GM10847 (cell line): Measurements from ENCODE around the gene GPRC5C.

Experiments used
- POLR2A ChIP-seq: IDR thresholded peaks from 2 replicates; pipeline ENCODE4 v1.6.1; 2011; ENCODE audit not compliant: insufficient read length; ENCODE audit errors: extremely low read depth

The GPRC5C gene

DNA sequence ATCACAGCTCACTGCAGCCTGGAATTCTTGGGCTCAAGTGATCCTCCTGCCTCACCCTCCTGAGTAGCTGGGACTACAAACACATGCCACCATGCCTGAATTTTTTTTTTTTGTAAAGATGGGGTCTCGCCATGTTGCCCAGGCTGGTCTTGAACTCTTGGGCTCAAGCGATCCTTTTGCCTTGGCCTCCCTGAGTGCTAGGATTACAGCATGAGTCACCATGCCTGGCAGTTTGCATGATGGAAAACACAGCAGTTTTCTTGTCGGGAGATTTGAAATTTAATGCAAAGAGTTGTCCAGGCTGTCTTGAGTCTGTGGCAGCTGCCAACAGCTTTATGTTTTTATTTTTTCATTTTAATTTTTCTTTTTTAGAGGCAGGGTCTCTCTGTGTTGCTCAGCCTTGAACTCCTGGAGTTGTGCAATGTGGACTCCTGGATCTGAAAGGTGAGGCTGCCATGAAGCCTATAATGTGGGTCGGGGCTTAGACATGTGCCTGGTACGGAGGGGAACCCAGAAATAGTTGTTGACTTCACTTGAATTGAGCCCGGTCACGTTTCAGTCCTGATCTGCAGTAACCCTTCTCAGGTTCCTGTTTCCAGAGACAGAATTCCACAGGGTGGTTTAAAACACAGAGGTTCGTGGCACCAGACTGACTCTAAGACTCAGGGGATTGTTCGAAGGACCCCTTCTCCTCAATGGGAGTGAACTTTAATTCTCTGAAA, 53.3 kb downstream of the GPRC5C start:
- TF ChIP-seq POLR2A = no peak

GRCh38 chr17:74485841-74486240, 54.0 kb downstream of the GPRC5C start:
- no peak for TF ChIP-seq POLR2A

- no peak for TF ChIP-seq POLR2A
These were observed 58.8 kb downstream of the GPRC5C start for GRCh38 chr17:74490716-74491115.

GRCh38 chr17:74491626-74492025, 59.7 kb downstream of the GPRC5C start:
- TF ChIP-seq POLR2A = no peak

- no peak for TF ChIP-seq POLR2A
These were observed 61.5 kb downstream of the GPRC5C start for GRCh38 chr17:74493331-74493833.
